ENCODE measurements around the gene LDLR.

- no peak for TF ChIP-seq CTCF (IDR thresholded peaks at IDR 0.05)
- TF ChIP-seq POLR2A (IDR thresholded peaks at IDR 0.05) = no peak
Observed at GRCh38 chr19:11088506-11089253, 583 bp upstream of the LDLR start.

Data from upper lobe of left lung (tissue), 4 donors.